ENCODE results near the gene TGFBR2. TPM values are rescaled to one million over a fixed set of nuclear protein-coding genes. Genes with fewer than 3 reads are reported as not detected.

The TGFBR2 gene
- total RNA-seq, 4 donors from 2014 or later, result 338 to 406 (median 350) TPM

DNA sequence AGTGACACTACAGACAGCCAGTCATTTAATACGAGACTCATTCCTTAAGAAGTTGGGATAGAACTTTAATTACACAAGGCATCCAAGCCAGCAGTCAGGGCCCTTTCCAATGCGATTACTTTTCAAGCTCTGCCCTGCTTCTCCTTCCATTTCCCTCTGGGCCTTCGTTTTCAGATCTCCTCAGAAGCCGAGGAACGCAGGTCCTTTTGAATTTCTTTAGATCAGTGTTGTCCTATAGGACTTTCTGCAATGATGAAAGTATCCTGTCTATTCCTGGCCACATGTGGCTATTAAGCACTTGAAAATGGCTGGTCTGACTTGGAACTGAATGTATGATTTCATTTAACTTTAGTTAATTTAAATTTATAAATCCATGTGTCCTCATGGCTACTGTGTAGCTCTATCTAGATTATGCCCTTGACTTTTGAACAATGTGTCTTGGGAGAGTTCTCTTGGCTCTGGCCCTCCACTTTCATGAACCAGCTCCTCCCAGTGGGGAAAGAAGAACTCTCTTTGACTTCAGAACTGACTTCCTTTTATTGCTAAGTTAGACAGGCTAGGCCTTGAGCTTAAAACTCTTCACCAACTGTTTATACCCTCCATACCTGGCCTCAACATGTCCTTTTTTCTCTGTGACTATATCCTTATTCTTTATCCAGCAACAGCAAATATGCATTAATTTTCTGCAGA is 22.6 kb downstream of the TGFBR2 start:
- no peaks in the 10 kb centered on the region for H3K9me3 ChIP-seq
- 45 to 54% methylated on average over 5 of the region's 5 CpGs for WGBS, 2 donors
- peak overlapping the region; percentile 60 to 91 (median 80) for H3K27ac ChIP-seq
- TF ChIP-seq, protein P1, sequence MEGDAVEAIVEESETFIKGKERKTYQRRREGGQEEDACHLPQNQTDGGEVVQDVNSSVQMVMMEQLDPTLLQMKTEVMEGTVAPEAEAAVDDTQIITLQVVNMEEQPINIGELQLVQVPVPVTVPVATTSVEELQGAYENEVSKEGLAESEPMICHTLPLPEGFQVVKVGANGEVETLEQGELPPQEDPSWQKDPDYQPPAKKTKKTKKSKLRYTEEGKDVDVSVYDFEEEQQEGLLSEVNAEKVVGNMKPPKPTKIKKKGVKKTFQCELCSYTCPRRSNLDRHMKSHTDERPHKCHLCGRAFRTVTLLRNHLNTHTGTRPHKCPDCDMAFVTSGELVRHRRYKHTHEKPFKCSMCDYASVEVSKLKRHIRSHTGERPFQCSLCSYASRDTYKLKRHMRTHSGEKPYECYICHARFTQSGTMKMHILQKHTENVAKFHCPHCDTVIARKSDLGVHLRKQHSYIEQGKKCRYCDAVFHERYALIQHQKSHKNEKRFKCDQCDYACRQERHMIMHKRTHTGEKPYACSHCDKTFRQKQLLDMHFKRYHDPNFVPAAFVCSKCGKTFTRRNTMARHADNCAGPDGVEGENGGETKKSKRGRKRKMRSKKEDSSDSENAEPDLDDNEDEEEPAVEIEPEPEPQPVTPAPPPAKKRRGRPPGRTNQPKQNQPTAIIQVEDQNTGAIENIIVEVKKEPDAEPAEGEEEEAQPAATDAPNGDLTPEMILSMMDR (IDR thresholded peaks at IDR 0.05), result peak in 4 of 5 experiments; percentile 15 to 43 (median 24)
- TF ChIP-seq EP300 (IDR thresholded peaks at IDR 0.05), result no peak
- TF ChIP-seq POLR2A (IDR thresholded peaks at IDR 0.05), result no peak
- no peak overlapping the region for H3K4me3 ChIP-seq
- peaks cover 0 to 3% (median 0%) of the 10 kb centered on the region in 3 donors for H3K36me3 ChIP-seq
- DNase-seq (ENCODE audit: low spot score in 2 of 2), result no peak
- H3K4me1 ChIP-seq, result peaks cover 0 to 100% (median 89%) of the 10 kb centered on the region in 4 donors
- H3K27me3 ChIP-seq, result no peaks in the 10 kb centered on the region

DNA sequence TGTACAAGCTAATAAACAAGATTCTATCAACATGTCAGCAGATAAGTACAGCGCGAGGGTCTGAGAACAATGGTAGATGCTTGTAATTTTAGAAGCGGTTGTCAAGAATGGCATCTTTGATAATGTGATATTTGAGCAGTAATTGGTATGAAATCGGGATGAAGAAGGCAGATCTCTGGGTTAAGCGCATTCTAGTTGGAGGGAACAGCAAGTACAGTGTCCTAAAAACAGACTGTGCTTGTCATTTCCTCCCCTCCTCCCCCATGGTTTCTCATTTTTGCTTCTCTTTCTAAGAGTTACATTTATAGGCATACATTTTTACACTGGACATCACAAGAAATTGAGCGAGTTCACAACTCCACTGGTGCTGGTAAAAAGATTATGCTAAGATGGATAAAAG is 23.3 kb downstream of the TGFBR2 start:
- peak overlapping the region; percentile 47 to 91 (median 80) for H3K27ac ChIP-seq
- H3K4me1 ChIP-seq, result peaks cover 0 to 100% (median 90%) of the 10 kb centered on the region in 4 donors
- DNase-seq (ENCODE audit: low spot score in 2 of 2), result no peak
- 37 to 50% methylated on average over 6 of the region's 6 CpGs for WGBS, 2 donors
- H3K9me3 ChIP-seq, result no peaks in the 10 kb centered on the region
- no peaks in the 10 kb centered on the region for H3K36me3 ChIP-seq
- TF ChIP-seq POLR2A (IDR thresholded peaks at IDR 0.05) (no peak), EP300 (IDR thresholded peaks at IDR 0.05) (peak in 1 of 2 donors; percentile 22)
- TF ChIP-seq, protein P1 (IDR thresholded peaks at IDR 0.05), result no peak
- H3K27me3 ChIP-seq, result no peaks in the 10 kb centered on the region
- no peak overlapping the region for H3K4me3 ChIP-seq

DNA sequence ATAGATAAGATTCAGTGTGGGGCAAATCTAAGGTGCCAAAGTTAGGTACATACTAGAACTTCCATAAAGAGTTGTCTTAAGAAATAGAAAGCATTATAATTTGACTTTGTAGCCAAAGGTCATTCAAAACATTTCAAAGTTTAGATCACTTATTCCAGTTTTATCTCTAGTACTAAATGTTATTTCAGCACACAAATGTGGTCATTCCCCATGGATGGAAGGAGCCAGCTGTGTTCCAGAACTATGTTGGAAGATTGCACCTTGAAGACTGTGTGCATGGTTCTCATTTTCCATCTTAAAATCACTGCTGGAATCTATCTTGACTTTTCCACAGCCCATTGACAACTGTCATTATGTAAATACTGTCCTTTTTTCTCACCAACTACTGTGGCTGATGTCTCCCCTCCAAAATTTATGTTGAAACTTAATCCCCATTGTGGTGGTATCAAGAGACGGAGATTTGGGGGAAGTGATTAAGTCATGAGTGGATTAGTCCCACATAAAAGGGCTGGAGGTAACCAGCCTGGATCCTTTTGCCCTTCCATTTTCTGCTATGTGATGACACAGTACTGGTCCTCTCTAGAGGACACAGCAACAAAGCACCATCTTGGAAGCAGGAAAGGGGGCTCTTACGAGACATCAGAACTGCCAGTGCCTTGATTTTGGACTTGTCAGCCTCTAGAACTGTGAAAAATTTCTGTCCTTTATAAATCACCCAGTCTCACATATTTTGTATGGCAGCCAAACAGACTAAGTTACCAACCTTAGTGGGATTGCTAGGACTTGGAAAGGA is 24.0 kb downstream of the TGFBR2 start:
- TF ChIP-seq EP300 (IDR thresholded peaks at IDR 0.05), result no peak
- TF ChIP-seq, protein P1 (IDR thresholded peaks at IDR 0.05), result no peak
- TF ChIP-seq POLR2A (IDR thresholded peaks at IDR 0.05), result no peak
- DNase-seq (ENCODE audit: low spot score in 2 of 2), result no peak
- Histone ChIP-seq H3K4me3 (peak overlapping the region in 1 of 4 donors; percentile 2), H3K27ac (peak overlapping the region; percentile 47 to 91 (median 80)), H3K36me3 (no peaks in the 10 kb centered on the region), H3K9me3 (no peaks in the 10 kb centered on the region), H3K4me1 (peaks cover 0 to 100% (median 92%) of the 10 kb centered on the region in 4 donors), H3K27me3 (no peaks in the 10 kb centered on the region)
- WGBS, 2 donors, result 63 to 69% methylated on average over 2 of the region's 2 CpGs

DNA sequence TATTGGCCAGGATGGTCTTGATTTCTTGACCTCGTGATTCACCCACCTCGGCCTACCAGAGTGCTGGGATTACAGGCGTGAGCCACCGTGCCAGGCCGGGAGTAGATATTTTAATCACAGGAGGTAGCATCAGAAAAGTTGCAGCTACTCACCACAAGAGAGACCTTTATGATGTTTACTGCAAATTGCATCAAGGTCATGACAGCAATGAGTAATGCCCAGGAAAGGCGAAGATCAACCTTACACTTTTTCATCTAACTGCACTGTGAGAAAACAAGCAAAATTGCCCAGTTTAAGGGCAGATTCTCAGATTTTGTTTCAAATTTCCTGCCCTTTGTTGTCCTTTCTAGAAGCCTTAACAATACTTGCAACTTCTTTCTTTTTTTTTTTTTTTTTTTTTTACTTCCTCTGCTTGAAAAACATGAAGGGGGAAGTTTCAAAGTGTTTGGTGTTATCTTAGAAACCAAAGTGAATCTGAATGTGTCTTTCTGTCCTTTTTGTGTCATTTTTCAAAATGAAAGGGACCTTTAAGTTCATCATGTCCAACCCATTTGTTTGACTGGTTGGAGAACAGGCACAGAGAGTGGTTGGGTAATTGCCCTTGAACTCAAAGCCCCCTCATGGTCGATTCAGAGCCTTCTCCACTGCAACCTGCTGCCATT is 25.0 kb downstream of the TGFBR2 start:
- TF ChIP-seq EP300 (IDR thresholded peaks at IDR 0.05), result no peak
- TF ChIP-seq, protein P1 (IDR thresholded peaks at IDR 0.05), result no peak
- TF ChIP-seq POLR2A (IDR thresholded peaks at IDR 0.05), result no peak
- H3K27ac ChIP-seq, result peak overlapping the region in 3 of 4 donors; percentile 78 to 91 (median 83)
- 67 to 74% methylated on average over 7 of the region's 7 CpGs for WGBS, 2 donors
- H3K4me3 ChIP-seq, result no peak overlapping the region
- DNase-seq (ENCODE audit: low spot score in 2 of 2), result no peak
- no peaks in the 10 kb centered on the region for H3K27me3 ChIP-seq
- no peaks in the 10 kb centered on the region for H3K36me3 ChIP-seq
- H3K4me1 ChIP-seq, result peaks cover 0 to 100% (median 94%) of the 10 kb centered on the region in 4 donors
- no peaks in the 10 kb centered on the region for H3K9me3 ChIP-seq
